Omental fat pad (tissue), 4 donors: ENCODE results near the gene CHST8. TPM values are rescaled to one million over a fixed set of nuclear protein-coding genes. Genes with fewer than 3 reads are reported as not detected.
A peak's percentile ranks its signal among the peaks of the same experiment; 100 is the strongest.

Source experiments
- ATAC-seq: fragments of 150-250 bp; one replicate; pipeline ENCODE4 v1.9.1; 2016; ENCODE audit warnings: mild to moderate bottlenecking, moderate library complexity; ENCODE audit not compliant: low FRiP score
- DNase-seq: peaks from one replicate; pipeline ENCODE4 v3.0.0-alpha.2; 2019; ENCODE audit warnings: low spot score
- total RNA-seq, 4 donors: library from RNA; depleted of rRNA; stranded (reverse); fragments of >200 nt; gene quantifications; one replicate each; pipeline ENCODE4 v1.1.0, GENCODE V29; 2016
- TF ChIP-seq, protein P1 (sequence below), 3 donors: fragments of 450-650 bp; IDR thresholded peaks; one replicate each; pipeline ENCODE4 v1.5.1; 2016 to 2017; ENCODE audit warnings: antibody characterized with exemption in 3 of 3, mild to moderate bottlenecking in 3 of 3, moderate library complexity in 2 of 3

CHST8 gene
- total RNA-seq, 4 donors from 2014 or later = 1.3 to 4.8 (median 1.4) TPM; not detected in 1

DNA sequence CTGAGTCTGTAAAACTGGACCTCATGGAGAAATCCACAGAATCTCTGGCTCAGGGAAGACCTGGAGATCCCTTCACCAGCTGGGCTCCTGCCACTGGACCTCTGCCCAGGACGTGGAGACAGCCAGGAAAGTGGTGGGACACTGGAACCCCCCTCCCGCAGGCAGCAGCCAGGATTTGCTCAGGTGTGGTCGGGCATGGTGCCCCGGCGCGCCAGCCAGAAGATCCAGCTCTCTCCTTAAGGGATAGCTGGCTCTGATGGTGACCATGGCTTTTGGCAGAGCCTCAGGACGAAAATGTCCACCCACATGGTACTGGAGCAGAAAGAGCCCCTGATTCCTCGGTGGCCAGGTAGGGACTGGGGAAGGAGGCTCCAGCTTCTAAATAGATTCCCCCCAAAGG, 148.4 kb downstream of the CHST8 start:
- TF ChIP-seq, protein P1, sequence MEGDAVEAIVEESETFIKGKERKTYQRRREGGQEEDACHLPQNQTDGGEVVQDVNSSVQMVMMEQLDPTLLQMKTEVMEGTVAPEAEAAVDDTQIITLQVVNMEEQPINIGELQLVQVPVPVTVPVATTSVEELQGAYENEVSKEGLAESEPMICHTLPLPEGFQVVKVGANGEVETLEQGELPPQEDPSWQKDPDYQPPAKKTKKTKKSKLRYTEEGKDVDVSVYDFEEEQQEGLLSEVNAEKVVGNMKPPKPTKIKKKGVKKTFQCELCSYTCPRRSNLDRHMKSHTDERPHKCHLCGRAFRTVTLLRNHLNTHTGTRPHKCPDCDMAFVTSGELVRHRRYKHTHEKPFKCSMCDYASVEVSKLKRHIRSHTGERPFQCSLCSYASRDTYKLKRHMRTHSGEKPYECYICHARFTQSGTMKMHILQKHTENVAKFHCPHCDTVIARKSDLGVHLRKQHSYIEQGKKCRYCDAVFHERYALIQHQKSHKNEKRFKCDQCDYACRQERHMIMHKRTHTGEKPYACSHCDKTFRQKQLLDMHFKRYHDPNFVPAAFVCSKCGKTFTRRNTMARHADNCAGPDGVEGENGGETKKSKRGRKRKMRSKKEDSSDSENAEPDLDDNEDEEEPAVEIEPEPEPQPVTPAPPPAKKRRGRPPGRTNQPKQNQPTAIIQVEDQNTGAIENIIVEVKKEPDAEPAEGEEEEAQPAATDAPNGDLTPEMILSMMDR (IDR thresholded peaks at IDR 0.05) = no peak
- no peak for ATAC-seq
- DNase-seq = no peak

- DNase-seq = peak; percentile 66
Observed at GRCh38 chr19:33771384-33772101, 149.8 kb downstream of the CHST8 start.

DNA sequence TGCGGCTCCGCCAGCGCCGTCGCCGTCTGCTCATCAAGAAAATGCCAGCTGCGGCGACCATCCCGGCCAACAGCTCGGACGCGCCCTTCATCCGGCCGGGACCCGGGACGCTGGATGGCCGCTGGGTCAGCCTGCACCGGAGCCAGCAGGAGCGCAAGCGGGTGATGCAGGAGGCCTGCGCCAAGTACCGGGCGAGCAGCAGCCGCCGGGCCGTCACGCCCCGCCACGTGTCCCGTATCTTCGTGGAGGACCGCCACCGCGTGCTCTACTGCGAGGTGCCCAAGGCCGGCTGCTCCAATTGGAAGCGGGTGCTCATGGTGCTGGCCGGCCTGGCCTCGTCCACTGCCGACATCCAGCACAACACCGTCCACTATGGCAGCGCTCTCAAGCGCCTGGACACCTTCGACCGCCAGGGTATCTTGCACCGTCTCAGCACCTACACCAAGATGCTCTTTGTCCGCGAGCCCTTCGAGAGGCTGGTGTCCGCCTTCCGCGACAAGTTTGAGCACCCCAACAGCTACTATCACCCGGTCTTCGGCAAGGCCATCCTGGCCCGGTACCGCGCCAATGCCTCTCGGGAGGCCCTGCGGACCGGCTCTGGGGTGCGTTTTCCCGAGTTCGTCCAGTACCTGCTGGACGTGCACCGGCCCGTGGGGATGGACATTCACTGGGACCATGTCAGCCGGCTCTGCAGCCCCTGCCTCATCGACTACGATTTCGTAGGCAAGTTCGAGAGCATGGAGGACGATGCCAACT, 150.5 kb downstream of the CHST8 start:
- ATAC-seq = no peak
- TF ChIP-seq, protein P1 (IDR thresholded peaks at IDR 0.05) = no peak
- no peak for DNase-seq

More at GRCh38 chr19:33771384-33772101, 149.8 kb downstream of the CHST8 start:
- no peak for ATAC-seq
- TF ChIP-seq, protein P1 (IDR thresholded peaks at IDR 0.05) = peak in 1 of 3 donors; percentile 85

DNA sequence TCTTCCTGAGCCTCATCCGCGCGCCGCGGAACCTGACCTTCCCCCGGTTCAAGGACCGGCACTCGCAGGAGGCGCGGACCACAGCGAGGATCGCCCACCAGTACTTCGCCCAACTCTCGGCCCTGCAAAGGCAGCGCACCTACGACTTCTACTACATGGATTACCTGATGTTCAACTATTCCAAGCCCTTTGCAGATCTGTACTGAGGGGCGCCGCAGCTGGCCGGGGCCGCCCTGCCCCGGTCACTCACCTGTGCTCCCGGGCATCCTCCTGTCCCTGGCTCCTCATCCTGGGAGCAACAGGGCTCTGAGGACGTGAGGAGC, 151.1 kb downstream of the CHST8 start:
- TF ChIP-seq, protein P1 (IDR thresholded peaks at IDR 0.05) = no peak
- ATAC-seq = no peak
- DNase-seq = no peak

DNA sequence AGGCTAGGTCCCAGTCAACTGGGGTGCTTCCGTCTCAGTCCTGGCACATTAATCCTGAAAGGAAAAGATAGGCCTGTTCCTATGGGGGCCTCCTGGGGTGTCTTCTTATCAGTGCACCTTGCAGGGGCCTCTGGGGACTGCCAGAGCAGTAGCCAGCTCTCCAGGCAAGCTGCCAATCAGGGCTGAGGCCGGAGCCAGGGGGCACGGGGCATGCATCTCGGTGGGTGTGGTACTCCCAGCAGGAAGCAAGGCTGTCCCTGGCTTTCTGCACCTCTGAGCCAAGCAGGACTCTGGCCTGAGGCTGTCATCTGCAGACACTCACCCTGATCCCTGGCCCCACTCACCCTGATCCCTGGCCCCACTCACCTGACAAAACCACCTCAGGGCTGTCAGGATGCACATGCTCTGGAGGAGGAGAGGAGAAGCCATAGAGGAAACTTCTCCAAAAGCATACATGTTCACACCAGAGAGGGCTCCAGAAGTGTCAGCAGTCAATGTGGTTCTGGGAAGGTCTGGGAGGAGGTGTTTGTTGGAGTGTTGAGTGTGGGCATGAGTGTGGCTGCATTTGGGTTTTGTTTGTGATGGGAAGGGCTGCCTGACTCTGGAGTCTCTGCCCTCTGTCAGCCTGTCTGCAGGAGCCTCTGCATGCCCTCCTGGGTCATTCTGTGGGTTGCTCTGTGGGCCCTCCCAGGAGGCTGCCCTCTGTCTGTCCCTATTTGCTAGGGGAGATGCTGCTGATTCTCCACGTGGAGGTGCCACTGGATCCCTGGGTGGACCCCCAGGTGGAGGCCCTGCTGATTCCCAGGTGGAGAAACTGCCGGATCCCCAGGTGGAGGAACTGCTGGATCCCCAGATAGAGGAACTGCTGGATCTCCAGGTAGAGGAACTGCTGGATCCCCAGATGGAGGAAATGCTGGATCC, 152.2 kb downstream of the CHST8 start:
- no peak for ATAC-seq
- TF ChIP-seq, protein P1 (IDR thresholded peaks at IDR 0.05) = no peak

GRCh38 chr19:33774751-33775150, 153.0 kb downstream of the CHST8 start:
- DNase-seq = no peak
- TF ChIP-seq, protein P1 (IDR thresholded peaks at IDR 0.05) = no peak
- no peak for ATAC-seq

More for the DNA sequence above, 152.2 kb downstream of the CHST8 start:
- no peak for DNase-seq
